GM06990 (cell line): ENCODE measurements around the gene SEMA5A.

Experiments used
- DNase-seq: peaks from one replicate; pipeline ENCODE4 v3.0.0-alpha.2; 2011; ENCODE audit not compliant: insufficient read length; ENCODE audit errors: extremely low read depth
- H3K27me3 ChIP-seq: replicated peaks from 2 replicates; pipeline ENCODE4 v1.6.0; 2011; ENCODE audit warnings: low read length; ENCODE audit not compliant: control insufficient read depth, insufficient read depth
- H3K36me3 ChIP-seq: 2 replicates; pipeline ENCODE4 v1.5.1; 2011; ENCODE audit warnings: low read length; ENCODE audit not compliant: control insufficient read depth, insufficient read depth
- H3K4me3 ChIP-seq: replicated peaks from 2 replicates; pipeline ENCODE4 v1.5.1; 2011; ENCODE audit warnings: low read depth, mild to moderate bottlenecking, control low read depth, low read length
- TF ChIP-seq, protein P1 (sequence below): IDR thresholded peaks from 2 replicates; pipeline ENCODE4 v1.5.1; 2011; ENCODE audit warnings: low read length, control low read depth, mild to moderate bottlenecking, inconsistent platforms; ENCODE audit not compliant: insufficient read depth, poor library complexity, severe bottlenecking

Gene SEMA5A

GRCh38 chr5:9241479-9242305 is 304.2 kb downstream of the SEMA5A start:
- no peaks in the 10 kb centered on the region for H3K27me3 ChIP-seq
- no peak overlapping the region for H3K4me3 ChIP-seq
- no peak for DNase-seq
- H3K36me3 ChIP-seq, result no peaks in the 10 kb centered on the region
- TF ChIP-seq, protein P1, sequence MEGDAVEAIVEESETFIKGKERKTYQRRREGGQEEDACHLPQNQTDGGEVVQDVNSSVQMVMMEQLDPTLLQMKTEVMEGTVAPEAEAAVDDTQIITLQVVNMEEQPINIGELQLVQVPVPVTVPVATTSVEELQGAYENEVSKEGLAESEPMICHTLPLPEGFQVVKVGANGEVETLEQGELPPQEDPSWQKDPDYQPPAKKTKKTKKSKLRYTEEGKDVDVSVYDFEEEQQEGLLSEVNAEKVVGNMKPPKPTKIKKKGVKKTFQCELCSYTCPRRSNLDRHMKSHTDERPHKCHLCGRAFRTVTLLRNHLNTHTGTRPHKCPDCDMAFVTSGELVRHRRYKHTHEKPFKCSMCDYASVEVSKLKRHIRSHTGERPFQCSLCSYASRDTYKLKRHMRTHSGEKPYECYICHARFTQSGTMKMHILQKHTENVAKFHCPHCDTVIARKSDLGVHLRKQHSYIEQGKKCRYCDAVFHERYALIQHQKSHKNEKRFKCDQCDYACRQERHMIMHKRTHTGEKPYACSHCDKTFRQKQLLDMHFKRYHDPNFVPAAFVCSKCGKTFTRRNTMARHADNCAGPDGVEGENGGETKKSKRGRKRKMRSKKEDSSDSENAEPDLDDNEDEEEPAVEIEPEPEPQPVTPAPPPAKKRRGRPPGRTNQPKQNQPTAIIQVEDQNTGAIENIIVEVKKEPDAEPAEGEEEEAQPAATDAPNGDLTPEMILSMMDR, result no peak

DNA sequence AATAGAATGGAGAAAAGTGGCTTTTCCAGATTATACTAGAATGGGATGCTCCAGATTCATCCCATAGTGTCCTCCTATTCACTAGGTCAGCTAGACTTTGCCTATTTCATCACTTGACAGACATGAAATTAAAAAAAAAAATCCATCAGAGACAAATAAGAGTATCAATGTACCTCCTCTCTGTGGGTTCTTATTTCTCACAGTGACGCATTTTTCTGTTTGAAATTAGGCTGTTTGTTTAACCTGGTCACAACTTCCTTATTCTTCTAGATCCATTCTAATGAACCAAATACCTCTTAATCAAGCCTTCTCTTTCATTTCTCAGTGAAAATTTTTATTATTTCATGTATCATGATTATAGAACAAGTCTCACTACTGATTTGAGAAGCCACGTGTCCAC is 305.4 kb downstream of the SEMA5A start:
- no peaks in the 10 kb centered on the region for H3K27me3 ChIP-seq
- DNase-seq, result no peak
- no peaks in the 10 kb centered on the region for H3K36me3 ChIP-seq
- TF ChIP-seq, protein P1, result no peak
- no peak overlapping the region for H3K4me3 ChIP-seq

- Histone ChIP-seq H3K36me3 (no peaks in the 10 kb centered on the region), H3K4me3 (no peak overlapping the region), H3K27me3 (no peaks in the 10 kb centered on the region)
- TF ChIP-seq, protein P1, result no peak
- no peak for DNase-seq
Measured at GRCh38 chr5:9239626-9240025, 306.2 kb downstream of the SEMA5A start.

- H3K27me3 ChIP-seq, result no peaks in the 10 kb centered on the region
- no peak for DNase-seq
- no peak overlapping the region for H3K4me3 ChIP-seq
- H3K36me3 ChIP-seq, result no peaks in the 10 kb centered on the region
- TF ChIP-seq, protein P1, result no peak
Measured at GRCh38 chr5:9239071-9239470, 306.8 kb downstream of the SEMA5A start.

- no peaks in the 10 kb centered on the region for H3K27me3 ChIP-seq
- DNase-seq, result no peak
- H3K36me3 ChIP-seq, result no peaks in the 10 kb centered on the region
- TF ChIP-seq, protein P1, result no peak
- H3K4me3 ChIP-seq, result no peak overlapping the region
Measured at GRCh38 chr5:9233712-9234111, 312.2 kb downstream of the SEMA5A start.

DNA sequence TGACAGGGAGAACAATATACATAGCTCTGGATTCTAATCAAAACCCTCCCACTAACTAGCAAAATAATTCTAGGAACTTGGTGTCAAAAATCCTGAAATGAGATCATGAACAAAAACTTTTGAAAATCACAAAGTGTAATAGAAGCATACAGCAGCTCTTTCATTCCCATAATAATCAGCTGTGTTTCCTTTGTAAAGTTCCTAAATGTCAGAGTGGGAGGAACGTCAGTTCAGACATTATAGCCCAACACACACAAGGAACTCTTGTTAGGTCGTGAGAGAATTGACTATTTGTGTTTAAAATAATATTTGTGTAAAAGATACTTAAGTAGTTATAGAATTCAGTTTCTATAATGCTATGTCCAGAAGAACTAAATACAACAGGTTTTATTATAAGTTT is 312.8 kb downstream of the SEMA5A start:
- Histone ChIP-seq H3K4me3 (no peak overlapping the region), H3K36me3 (no peaks in the 10 kb centered on the region), H3K27me3 (no peaks in the 10 kb centered on the region)
- TF ChIP-seq, protein P1, result no peak
- no peak for DNase-seq
